GM04503 (cell line): ENCODE results near the gene TUBA3E.
"Not testable (repeated sequence)": the region's sequence is repeated elsewhere in the genome, so short reads cannot be mapped to it uniquely, and the experiment has no call there.

Source experiments
- DNase-seq: peaks from one replicate; pipeline ENCODE4 v3.0.0-alpha.2; 2012; ENCODE audit warnings: low read depth

TUBA3E gene

GRCh38 chr2:130198343-130198742 lies at the start of gene TUBA3E:
TSS of gene TUBA3E (minus strand) at chr2:130198439. CDS start at chr2:130198360, 79 bp downstream.
- DNase-seq: no peak

DNA sequence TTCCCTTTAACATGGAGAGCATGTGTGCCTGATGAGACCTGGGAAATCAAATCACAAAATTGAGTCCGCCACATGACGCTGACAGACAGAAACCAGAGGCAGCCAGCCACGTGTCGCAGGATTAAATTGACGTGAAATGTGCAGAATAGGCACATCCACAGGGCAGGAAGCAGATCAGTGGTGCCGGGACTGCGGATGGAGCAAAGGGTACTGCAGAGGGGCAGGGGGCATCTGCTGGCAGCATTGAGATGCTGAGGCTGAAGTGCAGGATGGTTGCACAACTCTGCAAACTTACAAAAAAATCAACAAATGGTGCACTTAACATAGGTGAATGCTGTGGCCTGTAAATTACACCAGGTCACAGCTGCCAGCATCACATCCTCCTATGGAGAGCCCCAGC lies 48.2 kb upstream of the TUBA3E start:
- DNase-seq: no peak

DNA sequence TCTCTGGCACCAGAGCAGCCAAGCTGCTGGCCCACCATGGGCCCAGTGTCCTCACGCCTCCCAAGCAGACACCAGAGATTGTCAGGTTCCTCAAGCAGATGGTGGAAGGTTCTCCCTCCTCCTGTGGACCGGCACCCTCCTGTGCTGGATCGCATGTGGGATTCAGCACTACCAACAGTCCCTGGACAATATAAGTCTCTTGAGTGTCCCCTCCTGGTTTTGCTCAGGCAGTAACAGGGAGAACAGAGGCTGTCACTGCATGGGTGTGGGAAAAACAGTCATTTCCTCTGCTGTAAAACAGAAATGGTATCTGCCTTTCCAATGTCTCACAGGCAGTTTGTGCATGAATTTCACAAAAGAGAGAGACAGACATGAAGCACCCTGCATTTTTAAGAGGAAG lies 47.7 kb upstream of the TUBA3E start:
- DNase-seq: no peak

DNA sequence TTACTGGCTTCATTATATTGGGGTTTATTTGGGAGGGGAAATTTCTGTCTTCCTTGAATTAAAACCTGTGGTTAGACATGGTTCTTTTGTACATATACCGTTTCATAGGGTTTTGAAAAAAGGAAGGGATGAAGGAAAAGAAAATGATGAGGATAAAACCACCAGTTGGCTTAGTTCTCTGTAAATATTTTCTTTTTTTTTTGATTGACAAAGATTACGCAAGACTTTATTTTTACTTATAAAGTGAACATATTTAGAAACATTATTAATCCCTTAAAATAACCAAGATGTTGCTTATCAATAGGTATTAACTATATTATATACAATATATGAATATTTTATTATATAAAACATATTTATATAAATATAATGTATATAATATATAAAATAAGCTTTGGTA lies 45.1 kb upstream of the TUBA3E start:
- DNase-seq: no peak

GRCh38 chr2:130241041-130241707 lies 42.9 kb upstream of the TUBA3E start:
- DNase-seq: no peak

DNA sequence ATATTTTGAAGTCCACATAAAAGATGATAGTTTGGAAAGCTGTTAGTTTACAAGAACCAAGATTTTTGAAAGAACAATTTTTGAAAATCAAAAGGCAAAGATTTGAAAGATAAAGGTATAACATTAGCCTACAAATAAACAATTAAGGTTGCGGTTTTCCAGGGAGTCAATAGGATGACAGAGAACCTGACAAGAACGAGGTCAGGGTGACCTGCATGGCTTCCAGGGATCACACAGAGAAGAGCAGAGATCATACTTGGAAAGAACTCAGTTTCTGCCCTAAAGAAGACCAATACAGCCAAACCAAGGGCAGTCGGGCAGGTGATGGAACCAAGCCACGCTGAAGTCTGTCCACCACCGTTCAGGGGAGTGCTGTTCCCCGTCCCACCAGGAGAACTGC lies 41.3 kb upstream of the TUBA3E start:
- not testable (repeated sequence) for DNase-seq

DNA sequence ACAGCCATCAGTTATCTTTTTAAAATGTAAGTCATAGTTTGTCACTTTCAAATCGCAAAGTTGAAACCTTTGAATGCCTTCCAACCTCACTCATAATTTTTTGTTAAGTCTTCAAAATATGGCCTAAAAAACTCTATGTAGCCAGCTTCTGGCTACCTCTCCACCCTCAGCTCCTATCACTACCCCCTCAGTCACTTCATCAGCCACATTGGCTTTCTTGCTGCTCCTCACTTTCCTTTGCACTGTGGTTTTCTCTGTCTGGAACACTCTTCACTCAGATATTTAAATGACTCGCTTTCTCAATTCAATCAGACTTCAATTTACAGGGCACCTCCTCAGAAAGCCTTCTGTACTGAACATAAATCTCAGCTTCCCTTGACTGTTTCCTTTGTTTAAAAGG lies 34.8 kb upstream of the TUBA3E start:
- DNase-seq: not testable (repeated sequence)

DNA sequence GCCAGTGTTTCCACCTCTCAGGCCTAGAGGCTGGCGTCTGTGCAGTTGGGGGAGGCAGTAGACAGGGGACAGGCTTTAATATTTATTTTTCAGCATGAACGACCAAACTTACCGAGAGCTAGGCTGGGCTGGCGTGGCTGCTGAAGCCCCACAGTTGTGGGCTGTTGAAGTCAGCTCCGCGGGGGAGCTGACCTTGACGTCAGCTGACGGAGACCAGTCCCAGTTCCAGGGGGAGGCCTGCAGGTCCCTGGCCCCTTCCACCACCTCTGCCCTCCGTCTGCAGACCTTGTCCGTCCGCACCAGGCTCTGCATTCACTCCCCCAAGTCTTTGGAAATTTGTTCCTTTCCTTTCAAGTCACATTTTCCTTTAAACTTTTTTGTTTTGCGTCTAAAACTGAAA lies 33.4 kb upstream of the TUBA3E start:
- DNase-seq: no peak

DNA sequence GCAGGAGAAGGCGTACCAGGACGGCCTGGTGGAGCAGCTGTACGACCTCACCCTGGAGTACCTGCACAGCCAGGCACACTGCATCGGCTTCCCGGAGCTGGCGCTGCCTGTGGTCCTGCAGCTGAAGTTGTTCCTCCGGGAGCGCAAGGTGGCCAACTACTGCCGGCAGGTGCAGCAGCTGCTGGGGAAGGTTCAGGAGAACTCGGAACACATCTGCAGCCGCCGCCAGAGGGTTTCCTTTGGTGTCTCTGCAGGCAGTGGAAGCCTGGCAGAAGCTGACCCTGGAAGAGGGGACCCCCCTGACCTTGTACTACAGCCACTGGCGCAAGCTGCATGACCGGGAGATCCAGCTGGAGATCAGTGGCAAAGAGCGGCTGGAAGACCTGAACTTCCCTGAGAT lies 32.7 kb upstream of the TUBA3E start:
- not testable (repeated sequence) for DNase-seq

GRCh38 chr2:130230376-130230775 lies 32.1 kb upstream of the TUBA3E start:
- DNase-seq: not testable (repeated sequence)

GRCh38 chr2:130229161-130229510 lies 30.9 kb upstream of the TUBA3E start:
- not testable (repeated sequence) for DNase-seq

- DNase-seq: not testable (repeated sequence)
Observed at GRCh38 chr2:130228467-130229160, 30.4 kb upstream of the TUBA3E start.

DNA sequence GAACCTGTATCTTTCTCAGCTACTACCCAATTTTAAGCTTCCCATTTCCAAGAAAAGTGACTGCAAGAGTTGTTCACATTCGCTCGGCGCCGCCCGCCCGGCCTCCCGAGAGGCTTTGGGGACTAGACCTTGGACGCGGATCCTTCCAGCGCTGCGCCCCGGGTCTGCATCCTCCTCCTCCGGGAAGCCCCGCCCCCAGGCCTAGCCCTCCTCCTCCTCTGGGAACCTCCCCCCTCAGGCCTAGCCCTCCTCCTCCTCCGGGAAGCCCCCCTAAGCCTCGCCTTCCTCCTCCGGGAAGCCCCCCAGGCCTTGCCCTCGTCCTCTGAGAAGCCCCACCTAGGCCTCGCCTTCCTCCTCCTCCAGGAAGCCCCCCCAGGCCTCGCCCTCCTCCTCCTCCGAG lies 29.8 kb upstream of the TUBA3E start:
- DNase-seq: not testable (repeated sequence)

- DNase-seq: not testable (repeated sequence)
Observed at GRCh38 chr2:130222523-130222922, 24.3 kb upstream of the TUBA3E start.

- not testable (repeated sequence) for DNase-seq
Observed at GRCh38 chr2:130220505-130220904, 22.3 kb upstream of the TUBA3E start.

GRCh38 chr2:130219147-130219546 lies 20.9 kb upstream of the TUBA3E start:
- not testable (repeated sequence) for DNase-seq

GRCh38 chr2:130207051-130207450 lies 8.8 kb upstream of the TUBA3E start:
- DNase-seq: not testable (repeated sequence)

GRCh38 chr2:130203150-130203549 lies 4.9 kb upstream of the TUBA3E start:
- not testable (repeated sequence) for DNase-seq

DNA sequence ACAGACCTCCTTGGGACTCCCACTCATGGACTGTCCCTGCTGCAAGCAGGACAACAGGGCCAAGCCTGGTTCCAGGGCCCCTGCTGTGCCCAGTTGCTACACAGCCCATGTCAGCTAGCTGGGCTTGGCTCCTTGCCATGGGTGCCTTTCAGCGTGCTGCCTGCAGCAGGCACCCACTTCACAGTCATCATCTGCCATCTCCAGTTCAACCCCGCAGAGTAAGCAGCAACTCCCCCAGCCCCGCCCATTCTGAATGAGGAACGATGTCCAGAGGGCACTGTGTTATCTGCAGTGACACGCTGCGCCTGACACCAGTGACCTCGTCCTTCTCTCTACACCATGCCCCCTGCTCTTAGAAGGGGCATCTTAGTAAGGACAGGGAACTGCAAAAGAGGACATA lies 4.3 kb upstream of the TUBA3E start:
- DNase-seq: not testable (repeated sequence)

GRCh38 chr2:130196052-130196451 lies 2.2 kb downstream of the TUBA3E start:
- DNase-seq: not testable (repeated sequence)

DNA sequence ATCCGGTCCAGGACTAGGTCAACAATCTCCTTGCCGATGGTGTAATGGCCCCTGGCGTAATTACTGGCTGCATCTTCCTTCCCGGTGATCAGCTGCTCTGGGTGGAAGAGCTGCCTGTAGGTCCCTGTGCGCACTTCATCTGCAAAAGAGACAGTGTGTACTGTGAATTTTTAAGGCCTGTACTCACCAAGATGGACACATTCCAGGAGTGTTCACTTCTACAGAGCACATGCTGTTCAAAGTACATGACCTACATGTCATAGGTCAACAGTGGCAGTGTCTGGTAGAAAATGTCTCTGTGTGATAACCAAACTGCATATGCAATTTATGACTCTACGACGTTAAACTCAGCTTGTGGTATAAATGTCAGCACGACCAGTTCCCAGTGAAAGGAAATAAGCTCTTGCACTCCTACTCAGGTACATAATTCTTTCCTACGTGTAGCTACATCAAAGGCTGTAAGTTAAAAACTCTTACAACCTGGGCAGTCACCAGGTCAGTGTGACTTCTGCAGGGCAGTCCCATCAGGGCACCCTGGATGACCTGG lies 3.1 kb downstream of the TUBA3E start:
- DNase-seq: not testable (repeated sequence)

- not testable (repeated sequence) for DNase-seq
Observed at GRCh38 chr2:130193824-130194223, 4.4 kb downstream of the TUBA3E start.

GRCh38 chr2:130192451-130192850 lies 5.8 kb downstream of the TUBA3E start:
- DNase-seq: not testable (repeated sequence)
